GM21786 (cell line): Measurements from ENCODE around the gene NR6A1.

Experiments used
- ATAC-seq: cut with Tn5 transposase; IDR thresholded peaks from one replicate; pipeline ENCODE4 v1.9.1; 2021; ENCODE audit not compliant: unreplicated experiment

Gene NR6A1

GRCh38 chr9:124477648-124478285 is 293.3 kb downstream of the NR6A1 start:
- ATAC-seq = no peak

- no peak for ATAC-seq
These were observed 293.9 kb downstream of the NR6A1 start for GRCh38 chr9:124477211-124477647.

GRCh38 chr9:124475868-124476690 is 295.0 kb downstream of the NR6A1 start:
- ATAC-seq = no peak

GRCh38 chr9:124475158-124475867 is 295.8 kb downstream of the NR6A1 start:
- ATAC-seq = no peak

- no peak for ATAC-seq
These were observed 297.0 kb downstream of the NR6A1 start for GRCh38 chr9:124474151-124474550.

DNA sequence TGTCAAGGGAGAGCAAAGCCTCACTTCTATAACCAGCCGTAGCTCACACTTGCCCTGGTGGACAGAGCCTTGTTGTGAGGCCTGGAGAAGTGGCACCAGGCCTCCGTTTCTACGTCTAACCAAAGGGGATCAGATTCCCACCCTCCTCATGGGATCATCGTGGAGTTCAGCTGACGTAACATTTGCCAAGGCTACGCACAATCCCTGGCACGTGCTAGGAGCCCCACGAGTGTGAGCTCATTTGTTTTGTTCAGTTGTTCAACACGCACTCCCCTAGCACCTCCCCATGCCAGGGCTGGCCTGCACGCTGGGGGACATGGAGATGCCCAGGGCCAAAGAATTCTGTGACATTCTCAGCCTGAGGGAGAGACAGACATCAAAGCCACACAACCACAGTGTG is 297.8 kb downstream of the NR6A1 start:
- no peak for ATAC-seq

DNA sequence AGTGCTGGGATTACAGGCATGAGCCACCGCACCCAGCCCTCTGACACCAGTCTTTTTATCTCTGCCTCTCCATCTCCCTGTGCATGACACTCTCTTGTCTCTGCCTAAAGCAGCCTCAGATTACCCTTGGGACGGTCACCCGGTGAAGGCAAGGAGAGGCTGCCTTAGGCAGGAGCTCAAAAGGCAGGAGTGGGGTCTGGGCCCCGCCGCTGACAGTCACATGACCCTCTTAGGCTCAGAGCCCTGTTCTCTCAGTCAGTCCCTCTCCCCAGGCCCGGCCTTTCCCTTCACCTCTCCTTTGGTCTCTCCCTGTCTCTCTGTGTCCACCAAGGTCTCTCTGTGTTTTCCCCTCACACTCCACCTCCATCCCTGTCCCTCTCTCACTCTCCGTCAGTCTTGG is 298.3 kb downstream of the NR6A1 start:
- ATAC-seq = no peak

DNA sequence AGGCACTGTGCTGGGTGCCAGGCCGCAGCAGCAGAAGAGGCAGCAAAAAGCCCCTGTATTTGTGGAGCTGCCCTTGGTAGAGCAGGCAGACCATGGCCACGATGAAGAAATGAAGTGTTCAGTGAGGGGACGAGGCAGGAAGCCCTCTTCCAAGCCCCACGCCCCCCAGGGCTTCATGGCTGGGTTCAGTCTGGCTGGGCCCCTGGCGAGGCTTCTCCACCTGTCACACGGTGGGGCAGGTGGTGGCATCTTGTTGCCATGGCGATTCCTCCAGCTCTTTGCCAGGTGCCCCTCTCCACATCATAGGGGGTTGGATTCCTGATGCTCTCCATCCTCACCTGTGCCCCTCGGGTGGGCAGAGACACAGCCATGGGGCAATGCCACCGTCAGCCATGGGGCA is 299.4 kb downstream of the NR6A1 start:
- no peak for ATAC-seq

DNA sequence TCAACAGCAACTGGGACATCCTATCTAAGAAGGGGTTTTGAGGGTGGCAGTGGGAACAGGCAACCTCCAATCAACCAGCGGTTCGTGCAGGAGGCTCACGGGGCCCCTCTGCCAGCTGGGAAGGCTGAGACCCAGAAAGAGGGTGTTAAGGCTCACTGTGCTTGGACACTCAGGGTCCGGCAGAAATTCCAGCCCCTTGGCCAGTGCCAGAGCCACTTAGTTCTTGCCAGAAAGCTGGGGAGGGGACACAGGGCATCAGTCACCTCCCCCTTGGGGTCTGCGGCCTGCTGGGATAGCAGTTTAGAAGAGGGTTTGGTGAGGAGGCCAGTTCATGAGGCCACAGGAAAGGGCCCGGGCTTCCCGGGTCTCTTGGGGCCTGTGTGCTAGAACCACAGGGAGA is 300.4 kb downstream of the NR6A1 start:
- ATAC-seq = no peak

DNA sequence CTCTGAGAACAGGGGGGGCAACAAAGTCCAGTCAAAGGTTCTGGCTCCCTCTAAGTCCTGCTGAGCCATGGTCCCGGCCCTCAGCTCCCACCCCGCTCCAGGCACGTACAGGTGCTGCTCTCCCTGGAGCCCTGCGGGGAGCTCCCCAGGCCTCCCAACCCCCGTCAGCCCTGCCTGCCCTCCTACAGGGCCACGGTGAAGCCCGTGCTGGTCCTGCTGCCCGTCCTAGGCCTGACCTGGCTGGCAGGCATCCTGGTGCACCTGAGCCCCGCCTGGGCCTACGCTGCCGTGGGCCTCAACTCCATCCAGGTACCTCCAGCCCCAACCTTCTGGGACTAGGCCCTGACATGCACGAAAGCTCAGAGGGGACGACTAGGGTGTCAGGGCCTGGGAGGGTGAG is 300.8 kb downstream of the NR6A1 start:
- no peak for ATAC-seq

- no peak for ATAC-seq
These were observed 301.9 kb downstream of the NR6A1 start for GRCh38 chr9:124469011-124469832.

DNA sequence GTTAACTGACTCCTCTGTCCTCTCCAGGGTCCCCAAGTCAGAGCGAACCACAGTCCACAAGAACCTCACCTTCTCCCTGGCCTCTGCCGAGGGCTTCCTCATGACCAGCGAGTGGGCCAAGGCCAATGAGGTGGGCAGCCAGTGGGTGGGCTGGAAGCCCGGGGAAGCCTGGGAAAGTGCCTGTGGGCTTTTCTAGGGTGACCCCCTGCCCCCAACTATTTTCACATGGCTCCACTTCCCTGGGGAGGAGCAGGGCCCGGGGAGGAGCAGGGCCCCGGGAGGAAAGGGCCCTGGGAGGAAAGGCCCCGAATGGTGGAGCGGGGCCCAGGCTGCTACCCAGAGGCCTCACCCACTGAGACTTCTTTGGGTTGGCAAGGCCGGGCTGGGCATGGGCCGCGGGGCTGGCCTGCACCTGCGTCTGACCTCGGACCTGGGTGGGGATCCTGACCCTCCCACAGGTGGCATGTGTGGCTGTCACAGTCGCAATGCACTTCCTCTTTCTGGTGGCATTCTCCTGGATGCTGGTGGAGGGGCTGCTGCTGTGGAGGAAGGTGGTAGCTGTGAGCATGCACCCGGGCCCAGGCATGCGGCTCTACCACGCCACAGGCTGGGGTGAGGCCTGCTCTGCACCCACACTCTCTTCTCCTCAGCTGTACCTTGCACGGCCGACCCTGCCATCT is 302.9 kb downstream of the NR6A1 start:
- ATAC-seq = no peak

DNA sequence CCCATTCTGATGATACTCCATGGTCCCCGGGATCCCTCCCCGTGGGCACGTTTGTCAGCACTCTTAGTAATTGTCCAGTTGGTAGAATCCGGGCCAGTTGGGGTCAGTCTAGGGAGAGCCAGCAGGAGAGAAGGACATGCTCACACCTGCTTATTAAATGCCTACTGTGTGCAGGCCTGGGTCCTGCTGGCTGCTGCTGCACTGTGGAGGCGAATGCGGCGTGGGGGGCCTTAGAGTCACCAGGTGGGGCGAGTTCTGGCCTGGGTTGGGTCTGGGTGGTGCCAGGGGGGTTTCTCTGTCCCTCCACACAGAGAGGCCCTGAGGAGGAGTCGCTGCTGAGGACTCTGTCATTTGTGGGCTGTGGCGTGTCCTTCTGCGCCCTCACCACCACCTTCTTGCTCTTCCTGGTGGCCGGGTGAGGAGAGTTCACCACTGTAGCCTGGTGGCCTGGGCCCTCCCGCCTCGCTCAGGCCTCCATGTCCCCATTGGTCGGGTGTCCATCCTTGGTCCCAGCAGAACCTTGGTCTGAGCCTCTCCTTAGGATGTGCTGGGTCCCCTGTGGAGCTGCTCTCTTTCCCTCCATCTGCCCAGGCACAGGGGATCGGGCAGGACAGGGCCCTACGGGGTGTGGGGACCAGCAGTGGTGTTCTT is 303.6 kb downstream of the NR6A1 start:
- no peak for ATAC-seq
